ENCODE data around the gene ZNF831.

The ZNF831 gene

DNA sequence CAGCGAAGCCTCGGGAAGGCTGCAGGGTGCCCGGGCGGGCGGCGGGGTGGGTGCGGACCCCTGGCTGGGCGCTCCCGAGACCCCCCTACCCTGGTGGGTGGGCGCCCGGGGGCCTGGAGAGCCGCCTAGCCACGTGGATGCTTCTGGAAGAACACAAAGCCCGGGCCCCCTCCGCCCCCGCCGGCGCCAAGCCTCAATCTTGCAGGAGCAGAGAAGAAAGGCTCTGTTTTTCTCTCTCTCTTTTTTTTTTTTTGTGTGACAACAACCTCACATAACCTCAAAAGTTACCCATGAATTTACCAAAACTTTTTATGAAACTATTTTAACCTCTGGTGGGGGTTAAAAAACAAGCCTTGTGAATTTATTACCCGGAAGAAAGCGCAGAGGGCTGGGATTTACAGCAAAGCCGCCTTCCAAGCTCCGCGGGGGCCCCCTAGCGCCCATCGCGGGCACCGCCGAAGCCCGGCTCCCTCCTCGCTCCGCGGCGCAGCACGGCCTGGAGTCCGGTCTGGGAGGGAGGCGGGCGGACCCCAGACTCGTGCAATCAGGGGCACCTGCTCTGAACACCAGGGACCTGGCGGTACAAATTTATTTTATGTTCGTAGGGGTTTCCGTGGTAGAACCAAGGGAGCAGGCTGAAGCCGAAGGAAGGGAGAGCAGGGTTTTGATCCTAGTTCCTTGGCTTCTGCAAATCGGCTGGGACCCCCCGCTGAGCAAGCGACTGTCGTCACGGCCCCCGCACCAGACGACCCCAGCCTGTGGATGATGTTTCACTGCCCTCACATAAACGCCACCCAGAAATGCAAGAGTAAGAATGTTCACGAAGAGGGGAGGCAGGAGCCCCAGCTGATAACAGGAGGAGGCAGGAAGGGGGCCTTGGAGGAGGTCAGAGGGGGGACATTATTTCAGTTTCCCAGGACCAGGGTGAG is 58.9 kb downstream of the ZNF831 start:
- Histone ChIP-seq H3K27me3 (ENCODE audit: control insufficient read depth in 2 of 2, insufficient read depth in 2 of 2, low read length in 2 of 2) (peaks cover 13 to 15% of the 10 kb centered on the region in 2 donors), H3K9me3 (ENCODE audit: control insufficient read depth in 2 of 2, low read length in 2 of 2) (no peaks in the 10 kb centered on the region), H3K36me3 (ENCODE audit: control insufficient read depth in 2 of 2, insufficient read depth in 2 of 2, low read length in 2 of 2) (no peaks in the 10 kb centered on the region), H3K4me3 (ENCODE audit: low read length in 2 of 2) (peak overlapping the region; percentile 60 to 74), H3K4me1 (ENCODE audit: control insufficient read depth in 2 of 2, insufficient read depth in 2 of 2, low read length in 2 of 2) (peaks cover 0 to 3% of the 10 kb centered on the region in 2 donors), H3K27ac (ENCODE audit: low read depth in 2 of 2, low read length in 2 of 2) (no peak overlapping the region), H3K9ac (ENCODE audit: low read depth in 1 of 2, low read length in 2 of 2) (peak overlapping the region; percentile 53 to 63)

DNA sequence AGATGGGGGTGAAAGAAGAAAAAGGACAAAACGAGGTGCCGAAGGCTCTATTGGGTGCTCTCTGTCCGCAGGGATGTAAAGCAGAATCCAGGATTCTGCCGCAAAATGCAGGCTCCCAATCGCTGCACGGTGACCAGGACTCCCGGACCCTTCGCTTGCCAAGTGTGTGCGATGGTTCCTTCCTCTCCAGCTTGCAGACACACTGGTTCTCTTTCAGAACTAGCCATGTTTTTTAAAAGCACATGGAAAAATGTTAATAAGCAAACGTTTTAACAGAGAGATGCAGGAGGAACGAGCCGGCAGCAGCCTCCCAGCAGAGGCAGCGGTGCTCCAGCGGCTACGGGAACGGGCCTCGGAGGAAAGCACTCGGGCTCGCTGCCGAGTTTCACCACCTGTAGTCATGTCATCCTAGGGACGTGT is 59.6 kb downstream of the ZNF831 start:
- peaks cover 0 to 3% of the 10 kb centered on the region in 2 donors for H3K4me1 ChIP-seq (ENCODE audit: control insufficient read depth in 2 of 2, insufficient read depth in 2 of 2, low read length in 2 of 2)
- H3K9me3 ChIP-seq (ENCODE audit: control insufficient read depth in 2 of 2, low read length in 2 of 2), result no peaks in the 10 kb centered on the region
- H3K9ac ChIP-seq (ENCODE audit: low read depth in 1 of 2, low read length in 2 of 2), result no peak overlapping the region
- no peaks in the 10 kb centered on the region for H3K36me3 ChIP-seq (ENCODE audit: control insufficient read depth in 2 of 2, insufficient read depth in 2 of 2, low read length in 2 of 2)
- no peak overlapping the region for H3K27ac ChIP-seq (ENCODE audit: low read depth in 2 of 2, low read length in 2 of 2)
- H3K27me3 ChIP-seq (ENCODE audit: control insufficient read depth in 2 of 2, insufficient read depth in 2 of 2, low read length in 2 of 2), result peaks cover 13 to 15% of the 10 kb centered on the region in 2 donors
- peak overlapping the region; percentile 60 to 74 for H3K4me3 ChIP-seq (ENCODE audit: low read length in 2 of 2)

DNA sequence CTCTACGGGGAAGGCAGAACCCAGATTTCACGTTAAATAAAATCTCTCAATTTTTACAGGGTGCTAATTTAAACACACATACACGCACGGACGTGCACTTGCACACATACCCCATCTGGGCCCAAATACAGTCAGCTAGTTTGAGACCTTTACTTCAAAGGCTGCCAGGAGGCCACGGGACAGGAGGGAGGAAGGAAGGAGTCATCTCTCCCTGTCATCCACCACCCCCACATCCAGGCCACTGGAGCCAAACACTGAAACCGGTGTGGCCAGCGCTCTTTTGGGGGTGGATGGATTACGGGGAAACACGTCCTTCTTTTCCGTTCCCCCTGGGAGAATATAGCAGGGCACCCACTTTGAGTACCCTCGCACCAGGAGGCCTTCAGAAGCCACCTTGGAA is 60.1 kb downstream of the ZNF831 start:
- no peak overlapping the region for H3K4me3 ChIP-seq (ENCODE audit: low read length in 2 of 2)
- peaks cover 13 to 15% of the 10 kb centered on the region in 2 donors for H3K27me3 ChIP-seq (ENCODE audit: control insufficient read depth in 2 of 2, insufficient read depth in 2 of 2, low read length in 2 of 2)
- H3K4me1 ChIP-seq (ENCODE audit: control insufficient read depth in 2 of 2, insufficient read depth in 2 of 2, low read length in 2 of 2), result peaks cover 0 to 3% of the 10 kb centered on the region in 2 donors
- H3K9me3 ChIP-seq (ENCODE audit: control insufficient read depth in 2 of 2, low read length in 2 of 2), result no peaks in the 10 kb centered on the region
- H3K27ac ChIP-seq (ENCODE audit: low read depth in 2 of 2, low read length in 2 of 2), result no peak overlapping the region
- no peak overlapping the region for H3K9ac ChIP-seq (ENCODE audit: low read depth in 1 of 2, low read length in 2 of 2)
- H3K36me3 ChIP-seq (ENCODE audit: control insufficient read depth in 2 of 2, insufficient read depth in 2 of 2, low read length in 2 of 2), result no peaks in the 10 kb centered on the region

DNA sequence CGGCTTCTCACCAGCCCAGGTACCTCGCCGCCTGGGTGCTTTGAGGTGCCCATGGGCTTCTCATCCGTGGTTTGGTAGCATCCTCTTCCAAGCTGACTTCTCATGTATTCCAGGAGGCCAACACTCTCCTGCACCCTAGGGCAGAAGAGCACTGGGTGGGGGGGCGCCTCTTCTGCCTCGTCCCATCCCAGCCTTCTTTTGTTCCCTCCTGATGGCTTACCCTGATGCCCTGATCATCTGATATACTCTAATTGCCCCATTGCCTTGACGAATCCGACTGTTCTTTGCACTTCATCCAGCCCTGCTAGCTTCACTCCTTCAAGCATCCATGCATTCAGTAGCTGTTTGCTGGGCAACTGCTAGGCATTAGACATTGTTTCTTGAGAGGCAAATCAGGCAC is 60.6 kb downstream of the ZNF831 start:
- H3K4me1 ChIP-seq (ENCODE audit: control insufficient read depth in 2 of 2, insufficient read depth in 2 of 2, low read length in 2 of 2), result peaks cover 0 to 3% of the 10 kb centered on the region in 2 donors
- H3K4me3 ChIP-seq (ENCODE audit: low read length in 2 of 2), result no peak overlapping the region
- no peaks in the 10 kb centered on the region for H3K36me3 ChIP-seq (ENCODE audit: control insufficient read depth in 2 of 2, insufficient read depth in 2 of 2, low read length in 2 of 2)
- no peak overlapping the region for H3K27ac ChIP-seq (ENCODE audit: low read depth in 2 of 2, low read length in 2 of 2)
- no peaks in the 10 kb centered on the region for H3K9me3 ChIP-seq (ENCODE audit: control insufficient read depth in 2 of 2, low read length in 2 of 2)
- peaks cover 13 to 15% of the 10 kb centered on the region in 2 donors for H3K27me3 ChIP-seq (ENCODE audit: control insufficient read depth in 2 of 2, insufficient read depth in 2 of 2, low read length in 2 of 2)
- H3K9ac ChIP-seq (ENCODE audit: low read depth in 1 of 2, low read length in 2 of 2), result no peak overlapping the region

DNA sequence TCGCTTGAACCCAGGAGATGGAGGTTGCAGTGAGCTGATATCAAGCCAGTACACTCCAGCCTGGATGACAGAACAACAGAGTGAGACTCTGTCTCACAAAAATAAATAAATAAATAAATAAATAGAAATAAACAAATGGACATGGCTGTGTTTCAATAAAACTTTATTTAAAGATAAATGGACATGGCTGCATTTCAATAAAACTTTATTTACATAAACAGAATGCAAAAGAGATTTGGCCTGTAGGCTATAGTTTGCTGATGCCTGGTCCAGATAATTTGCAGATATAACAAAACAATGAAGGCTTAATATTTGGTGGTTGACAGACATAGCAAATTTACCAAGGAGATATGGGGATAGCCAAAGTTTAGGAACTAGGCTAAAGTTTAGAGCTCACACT is 66.8 kb downstream of the ZNF831 start:
- Histone ChIP-seq H3K9ac (ENCODE audit: low read depth in 1 of 2, low read length in 2 of 2) (no peak overlapping the region), H3K27me3 (ENCODE audit: control insufficient read depth in 2 of 2, insufficient read depth in 2 of 2, low read length in 2 of 2) (peaks cover 0 to 10% of the 10 kb centered on the region in 2 donors), H3K27ac (ENCODE audit: low read depth in 2 of 2, low read length in 2 of 2) (no peak overlapping the region), H3K4me1 (ENCODE audit: control insufficient read depth in 2 of 2, insufficient read depth in 2 of 2, low read length in 2 of 2) (no peaks in the 10 kb centered on the region), H3K36me3 (ENCODE audit: control insufficient read depth in 2 of 2, insufficient read depth in 2 of 2, low read length in 2 of 2) (no peaks in the 10 kb centered on the region), H3K4me3 (ENCODE audit: low read length in 2 of 2) (no peak overlapping the region), H3K9me3 (ENCODE audit: control insufficient read depth in 2 of 2, low read length in 2 of 2) (no peaks in the 10 kb centered on the region)

DNA sequence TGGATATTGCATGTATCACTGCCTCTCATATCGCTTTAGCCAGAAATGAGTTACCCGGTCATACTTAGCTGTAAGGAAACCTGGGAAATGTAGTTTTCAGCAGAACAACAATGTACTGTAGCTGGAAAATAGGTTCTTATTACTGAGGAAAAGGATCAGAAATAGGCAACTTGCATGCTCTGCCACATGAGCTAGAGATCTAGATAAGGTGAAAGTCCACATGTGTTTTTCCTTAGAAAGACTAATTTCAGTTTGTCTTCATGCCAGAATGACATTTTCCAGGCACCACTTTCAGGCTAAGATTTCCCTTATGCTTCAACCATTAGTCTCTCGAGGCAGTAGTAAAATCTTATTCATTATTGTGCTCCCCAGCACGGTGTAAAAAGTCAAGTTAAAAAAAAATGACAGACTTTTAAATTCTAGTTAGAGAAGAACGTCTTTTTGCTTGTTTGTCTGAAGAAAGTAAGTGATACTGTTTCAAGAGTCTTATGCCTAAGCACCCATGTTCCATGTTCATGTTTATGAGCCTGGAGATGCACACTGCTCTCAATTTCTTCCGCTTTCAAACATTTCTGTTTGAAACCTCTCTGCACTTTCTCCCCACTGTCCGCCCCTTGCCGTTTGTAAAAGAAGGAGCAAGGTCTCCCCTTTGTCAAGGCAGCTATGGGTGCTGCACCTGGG is 67.6 kb downstream of the ZNF831 start:
- Histone ChIP-seq H3K9me3 (ENCODE audit: control insufficient read depth in 2 of 2, low read length in 2 of 2) (no peaks in the 10 kb centered on the region), H3K9ac (ENCODE audit: low read depth in 1 of 2, low read length in 2 of 2) (no peak overlapping the region), H3K4me1 (ENCODE audit: control insufficient read depth in 2 of 2, insufficient read depth in 2 of 2, low read length in 2 of 2) (no peaks in the 10 kb centered on the region), H3K27ac (ENCODE audit: low read depth in 2 of 2, low read length in 2 of 2) (no peak overlapping the region), H3K36me3 (ENCODE audit: control insufficient read depth in 2 of 2, insufficient read depth in 2 of 2, low read length in 2 of 2) (no peaks in the 10 kb centered on the region), H3K27me3 (ENCODE audit: control insufficient read depth in 2 of 2, insufficient read depth in 2 of 2, low read length in 2 of 2) (peaks cover 0 to 7% of the 10 kb centered on the region in 2 donors), H3K4me3 (ENCODE audit: low read length in 2 of 2) (no peak overlapping the region)

DNA sequence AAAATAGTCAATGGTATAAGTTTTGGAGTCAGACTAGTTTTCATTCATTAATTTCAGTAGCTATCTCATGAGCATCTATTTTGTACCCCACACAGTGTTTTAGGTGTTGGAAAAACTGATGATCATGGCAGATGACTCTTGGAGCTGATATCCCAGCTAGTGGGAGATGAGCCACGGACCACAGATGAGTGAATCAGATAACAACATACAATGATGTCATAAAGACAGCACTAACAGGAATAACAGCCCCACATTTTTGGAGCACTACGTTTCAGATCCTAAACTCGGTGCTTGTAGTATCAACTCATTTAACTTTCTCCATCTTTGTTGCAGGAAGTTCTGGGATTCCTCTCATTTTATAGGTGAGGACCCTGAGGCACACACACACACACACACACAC is 69.0 kb downstream of the ZNF831 start:
- Histone ChIP-seq H3K9me3 (ENCODE audit: control insufficient read depth in 2 of 2, low read length in 2 of 2) (no peaks in the 10 kb centered on the region), H3K27me3 (ENCODE audit: control insufficient read depth in 2 of 2, insufficient read depth in 2 of 2, low read length in 2 of 2) (peaks cover 0 to 6% of the 10 kb centered on the region in 2 donors), H3K4me1 (ENCODE audit: control insufficient read depth in 2 of 2, insufficient read depth in 2 of 2, low read length in 2 of 2) (no peaks in the 10 kb centered on the region), H3K36me3 (ENCODE audit: control insufficient read depth in 2 of 2, insufficient read depth in 2 of 2, low read length in 2 of 2) (no peaks in the 10 kb centered on the region), H3K4me3 (ENCODE audit: low read length in 2 of 2) (no peak overlapping the region), H3K9ac (ENCODE audit: low read depth in 1 of 2, low read length in 2 of 2) (no peak overlapping the region), H3K27ac (ENCODE audit: low read depth in 2 of 2, low read length in 2 of 2) (no peak overlapping the region)

DNA sequence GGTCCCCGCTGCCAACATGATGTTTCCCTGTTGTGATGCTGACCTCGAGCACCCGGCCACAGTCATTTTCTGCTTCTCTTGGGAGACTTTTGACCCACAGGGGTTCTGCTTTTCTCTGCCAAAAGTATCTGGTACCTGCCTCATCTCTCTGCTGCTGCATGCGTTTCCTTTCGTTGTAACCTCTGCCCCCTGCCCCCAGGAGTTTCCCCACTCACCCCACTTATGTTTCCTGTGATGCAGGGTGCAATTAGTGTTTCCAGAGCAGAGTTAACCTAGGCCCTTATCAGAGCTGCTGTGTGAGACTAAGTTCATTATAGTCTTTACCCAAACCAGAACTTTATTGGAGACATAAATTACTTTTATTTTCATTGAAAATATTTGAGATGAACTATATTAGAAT is 71.6 kb downstream of the ZNF831 start:
- Histone ChIP-seq H3K27me3 (ENCODE audit: control insufficient read depth in 2 of 2, insufficient read depth in 2 of 2, low read length in 2 of 2) (peaks cover 0 to 6% of the 10 kb centered on the region in 2 donors), H3K9ac (ENCODE audit: low read depth in 1 of 2, low read length in 2 of 2) (no peak overlapping the region), H3K36me3 (ENCODE audit: control insufficient read depth in 2 of 2, insufficient read depth in 2 of 2, low read length in 2 of 2) (no peaks in the 10 kb centered on the region), H3K4me1 (ENCODE audit: control insufficient read depth in 2 of 2, insufficient read depth in 2 of 2, low read length in 2 of 2) (no peaks in the 10 kb centered on the region), H3K9me3 (ENCODE audit: control insufficient read depth in 2 of 2, low read length in 2 of 2) (no peaks in the 10 kb centered on the region), H3K27ac (ENCODE audit: low read depth in 2 of 2, low read length in 2 of 2) (no peak overlapping the region), H3K4me3 (ENCODE audit: low read length in 2 of 2) (no peak overlapping the region)

DNA sequence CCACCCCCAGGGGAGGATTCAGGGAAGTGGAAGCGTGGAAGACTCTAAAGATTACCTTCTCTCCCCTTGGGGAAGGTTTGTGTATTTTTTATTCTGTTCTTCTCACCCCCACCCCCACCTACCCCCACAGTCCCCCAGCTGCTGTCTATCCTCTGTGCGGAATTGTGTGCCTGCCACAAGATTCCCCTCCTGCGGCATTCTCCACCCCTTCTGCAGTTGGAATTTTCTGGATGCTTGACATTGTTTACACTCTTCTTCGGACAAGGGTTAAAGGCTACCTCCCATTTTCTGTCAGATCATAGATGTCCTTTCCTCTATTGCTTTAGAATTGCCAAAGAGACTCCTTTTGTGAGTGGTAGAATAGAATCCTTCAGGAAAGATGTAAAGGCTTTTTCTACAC is 76.4 kb downstream of the ZNF831 start:
- H3K4me1 ChIP-seq (ENCODE audit: control insufficient read depth in 2 of 2, insufficient read depth in 2 of 2, low read length in 2 of 2), result no peaks in the 10 kb centered on the region
- no peak overlapping the region for H3K27ac ChIP-seq (ENCODE audit: low read depth in 2 of 2, low read length in 2 of 2)
- no peaks in the 10 kb centered on the region for H3K9me3 ChIP-seq (ENCODE audit: control insufficient read depth in 2 of 2, low read length in 2 of 2)
- peaks cover 3% of the 10 kb centered on the region in 2 donors for H3K27me3 ChIP-seq (ENCODE audit: control insufficient read depth in 2 of 2, insufficient read depth in 2 of 2, low read length in 2 of 2)
- H3K36me3 ChIP-seq (ENCODE audit: control insufficient read depth in 2 of 2, insufficient read depth in 2 of 2, low read length in 2 of 2), result no peaks in the 10 kb centered on the region
- H3K9ac ChIP-seq (ENCODE audit: low read depth in 1 of 2, low read length in 2 of 2), result no peak overlapping the region
- no peak overlapping the region for H3K4me3 ChIP-seq (ENCODE audit: low read length in 2 of 2)

All from mucosa of rectum (tissue), 2 donors.